Measurements from ENCODE around the gene STK17B.
"Not testable (repeated sequence)": the region's sequence is repeated elsewhere in the genome, so short reads cannot be mapped to it uniquely, and the experiment has no call there.

Gene STK17B

GRCh38 chr2:196105951-196106350, 65.4 kb downstream of the STK17B start:
- no peak for DNase-seq

GRCh38 chr2:196104066-196104465, 67.3 kb downstream of the STK17B start:
- no peak for DNase-seq

GRCh38 chr2:196103626-196104025, 67.8 kb downstream of the STK17B start:
- DNase-seq: no peak

GRCh38 chr2:196101325-196101991, 69.9 kb downstream of the STK17B start:
- DNase-seq: no peak

GRCh38 chr2:196099916-196100315, 71.5 kb downstream of the STK17B start:
- DNase-seq: no peak

GRCh38 chr2:196097864-196098660, 73.3 kb downstream of the STK17B start:
- no peak for DNase-seq

GRCh38 chr2:196096982-196097745, 74.2 kb downstream of the STK17B start:
- no peak for DNase-seq

- no peak for DNase-seq
These were observed 75.1 kb downstream of the STK17B start for GRCh38 chr2:196096264-196096663.

- DNase-seq: not testable (repeated sequence)
These were observed 81.9 kb downstream of the STK17B start for GRCh38 chr2:196089448-196089847.

GRCh38 chr2:196088203-196088602, 83.2 kb downstream of the STK17B start:
- no peak for DNase-seq

- DNase-seq: no peak
These were observed 84.6 kb downstream of the STK17B start for GRCh38 chr2:196086517-196087368.

- no peak for DNase-seq
These were observed 87.8 kb downstream of the STK17B start for GRCh38 chr2:196083601-196084000.

Data from NCI-H1417 treated with DMSO at 0.1 percent for 48 hours (cell line).